ENCODE measurements around the gene SYNE1.

Gene SYNE1

DNA sequence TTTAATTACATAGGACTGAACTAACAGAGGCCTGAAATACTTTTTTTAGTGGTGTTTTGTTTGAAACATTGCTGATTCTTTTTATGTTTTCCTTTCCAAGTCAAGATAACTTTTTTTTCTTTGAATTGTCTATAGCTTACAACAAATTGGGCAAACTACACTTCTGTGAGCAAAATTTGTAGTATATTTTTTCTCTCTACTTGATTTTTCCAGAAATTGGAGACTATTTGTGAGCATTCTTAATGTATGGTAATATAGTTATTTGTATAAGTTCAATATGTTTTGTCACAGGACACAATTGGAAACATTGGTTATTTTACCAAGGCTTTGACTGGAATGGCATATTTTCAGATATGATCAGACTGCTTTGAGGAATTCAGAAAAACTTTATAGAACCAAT is 216.5 kb downstream of the SYNE1 start:
- no peak for DNase-seq (ENCODE audit: low spot score)

- no peak for DNase-seq (ENCODE audit: low spot score)
Measured at GRCh38 chr6:152418551-152418950, 218.6 kb downstream of the SYNE1 start.

DNA sequence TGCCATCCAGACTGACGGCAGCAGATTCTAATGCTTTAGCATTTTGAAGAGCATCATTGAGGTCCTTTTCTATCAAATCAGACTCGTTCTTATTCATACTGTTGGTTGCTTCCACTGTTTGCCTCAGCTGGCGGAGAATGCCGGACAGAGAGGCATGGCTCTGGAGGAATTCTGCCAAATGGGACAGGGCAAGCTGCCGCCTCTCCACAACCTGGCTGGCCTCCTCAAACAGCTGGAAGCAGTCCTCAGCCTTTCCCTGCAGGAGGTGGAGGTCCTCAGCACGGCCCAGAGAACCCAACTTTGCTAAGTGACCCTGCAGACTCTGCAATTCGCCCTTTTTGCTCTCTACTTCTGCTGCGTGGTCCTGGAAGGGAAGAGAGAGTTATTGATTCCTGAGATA is 220.5 kb downstream of the SYNE1 start:
- DNase-seq (ENCODE audit: low spot score) = no peak

DNA sequence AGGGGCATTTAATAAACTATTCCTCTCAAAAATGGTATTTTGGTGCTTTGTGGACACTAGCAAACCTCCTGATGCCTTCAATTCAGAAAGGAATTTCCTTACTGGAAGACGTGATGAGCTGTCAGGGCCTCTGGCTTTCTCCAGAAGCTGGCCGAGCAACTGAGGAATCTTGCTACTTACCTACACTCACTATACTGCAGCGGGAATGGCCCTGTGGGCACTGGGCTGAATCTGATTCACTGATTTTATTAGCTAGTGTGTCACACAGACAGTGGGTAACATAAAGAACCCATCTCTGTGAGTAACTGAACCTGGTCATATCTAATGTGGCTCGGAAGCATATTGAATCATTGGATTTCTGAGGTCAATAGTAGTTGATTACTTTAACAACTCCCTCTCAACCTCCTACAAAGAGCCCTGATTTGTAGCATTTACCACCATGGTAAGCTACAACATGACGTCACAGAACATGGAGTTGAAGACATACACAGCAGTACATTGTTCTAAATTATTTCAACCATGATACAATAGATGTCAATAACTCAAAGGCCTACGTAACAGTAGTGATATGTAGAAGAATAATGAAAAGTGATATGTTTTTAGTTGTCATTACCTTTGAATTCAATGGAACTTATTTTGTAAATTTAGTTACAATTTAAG is 232.1 kb downstream of the SYNE1 start:
- DNase-seq (ENCODE audit: low spot score) = no peak

- no peak for DNase-seq (ENCODE audit: low spot score)
Measured at GRCh38 chr6:152404086-152404857, 232.9 kb downstream of the SYNE1 start.

DNA sequence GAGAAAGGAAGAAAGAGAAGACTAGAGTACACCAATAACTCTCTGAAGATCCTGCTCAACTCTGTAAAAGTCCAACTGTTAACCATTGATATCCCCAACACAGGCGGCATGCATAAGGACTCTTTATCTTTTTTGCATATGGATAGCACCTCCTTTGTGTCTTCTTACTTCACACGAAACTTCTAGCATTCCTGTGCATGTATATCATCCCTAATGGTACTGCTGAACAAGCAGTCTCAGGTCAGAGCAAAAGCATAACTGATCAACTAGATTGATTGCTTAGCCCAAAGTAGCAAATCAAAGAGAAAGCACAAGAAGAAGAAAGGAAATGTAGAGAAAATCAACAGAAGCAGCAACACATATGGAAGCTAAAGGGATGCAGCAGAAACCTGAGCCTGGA is 234.4 kb downstream of the SYNE1 start:
- DNase-seq (ENCODE audit: low spot score) = no peak

- DNase-seq (ENCODE audit: low spot score) = no peak
Measured at GRCh38 chr6:152401978-152402377, 235.2 kb downstream of the SYNE1 start.

- no peak for DNase-seq (ENCODE audit: low spot score)
Measured at GRCh38 chr6:152399399-152399798, 237.8 kb downstream of the SYNE1 start.

GRCh38 chr6:152398993-152399392 is 238.2 kb downstream of the SYNE1 start:
- DNase-seq (ENCODE audit: low spot score) = no peak

DNA sequence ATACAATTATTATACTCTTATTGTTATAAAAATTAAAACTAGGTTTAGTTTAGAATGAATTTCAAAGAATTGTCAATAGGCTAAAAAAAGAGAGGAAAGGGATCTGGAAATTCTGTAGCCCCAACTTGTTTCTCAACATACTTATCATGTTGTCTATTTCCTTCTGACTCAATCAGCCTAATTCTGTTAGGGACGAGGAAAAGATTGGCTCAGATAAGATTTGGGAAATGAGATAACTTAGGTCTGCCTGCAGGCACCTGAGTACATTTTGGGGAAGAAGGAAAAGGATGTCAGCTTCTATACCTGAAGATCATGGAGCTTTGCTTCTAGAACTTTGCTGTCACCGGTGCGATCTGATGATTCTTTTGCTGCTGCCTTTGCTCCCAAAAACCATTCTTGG is 238.8 kb downstream of the SYNE1 start:
- DNase-seq (ENCODE audit: low spot score) = no peak

- no peak for DNase-seq (ENCODE audit: low spot score)
Measured at GRCh38 chr6:152394303-152394702, 242.9 kb downstream of the SYNE1 start.

DNA sequence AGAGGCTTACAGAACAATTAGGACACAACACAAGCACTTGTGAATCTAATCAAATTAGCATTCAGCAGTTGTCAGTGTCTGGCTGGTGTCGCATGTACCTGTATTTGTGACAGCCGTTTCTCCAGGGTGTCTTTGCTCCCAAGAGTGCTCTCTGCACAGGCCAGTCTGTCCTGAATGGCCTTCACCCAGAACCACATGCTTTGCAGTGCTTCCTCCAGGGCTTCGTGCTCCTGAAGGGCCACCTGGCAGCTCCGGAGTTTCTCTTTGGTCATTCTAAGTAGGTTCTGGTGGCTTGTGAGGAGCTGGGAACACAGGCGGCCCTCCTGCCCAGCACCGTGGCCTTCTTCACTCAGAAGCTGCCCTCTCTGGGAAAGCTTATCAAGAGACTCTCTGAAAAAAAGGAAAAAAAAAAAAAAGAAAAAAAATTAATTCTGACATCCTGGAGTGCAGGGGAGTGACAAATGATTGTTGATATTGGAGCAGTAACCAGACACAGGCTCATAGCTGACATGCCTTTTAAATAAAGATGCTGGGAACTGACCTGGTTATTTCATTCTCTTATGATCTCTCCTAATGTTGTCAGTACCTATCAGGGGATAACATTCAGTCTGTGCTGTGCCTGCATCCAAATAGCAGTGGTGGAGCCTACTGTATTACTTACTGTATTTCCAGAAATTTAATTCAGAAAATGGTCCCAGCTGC is 245.8 kb downstream of the SYNE1 start:
- DNase-seq (ENCODE audit: low spot score) = no peak

GRCh38 chr6:152387091-152387490 is 250.1 kb downstream of the SYNE1 start:
- DNase-seq (ENCODE audit: low spot score) = no peak

GRCh38 chr6:152386131-152386530 is 251.0 kb downstream of the SYNE1 start:
- DNase-seq (ENCODE audit: low spot score) = no peak

GRCh38 chr6:152380993-152381898 is 255.9 kb downstream of the SYNE1 start:
- no peak for DNase-seq (ENCODE audit: low spot score)

DNA sequence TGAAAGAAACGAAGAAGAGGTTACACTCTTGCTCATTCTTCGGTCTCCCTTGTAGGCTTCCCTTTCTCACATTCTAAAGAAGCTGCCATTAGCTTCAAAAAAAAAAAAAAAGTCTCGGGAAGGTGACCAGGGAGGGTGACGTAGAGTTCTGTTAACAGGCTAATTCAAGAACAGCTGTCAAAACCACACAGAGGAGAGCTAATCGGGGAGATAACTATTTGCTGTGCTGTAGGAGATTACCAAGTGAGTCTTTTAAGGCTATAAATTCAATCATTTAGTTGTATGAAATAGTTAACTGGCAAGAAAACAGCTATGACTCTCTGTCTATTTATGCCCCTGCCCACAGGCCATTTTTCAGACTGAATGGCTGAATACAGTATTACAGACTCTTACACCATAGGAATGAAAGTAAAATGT is 256.8 kb downstream of the SYNE1 start:
- no peak for DNase-seq (ENCODE audit: low spot score)

- no peak for DNase-seq (ENCODE audit: low spot score)
Measured at GRCh38 chr6:152379423-152379822, 257.7 kb downstream of the SYNE1 start.

DNA sequence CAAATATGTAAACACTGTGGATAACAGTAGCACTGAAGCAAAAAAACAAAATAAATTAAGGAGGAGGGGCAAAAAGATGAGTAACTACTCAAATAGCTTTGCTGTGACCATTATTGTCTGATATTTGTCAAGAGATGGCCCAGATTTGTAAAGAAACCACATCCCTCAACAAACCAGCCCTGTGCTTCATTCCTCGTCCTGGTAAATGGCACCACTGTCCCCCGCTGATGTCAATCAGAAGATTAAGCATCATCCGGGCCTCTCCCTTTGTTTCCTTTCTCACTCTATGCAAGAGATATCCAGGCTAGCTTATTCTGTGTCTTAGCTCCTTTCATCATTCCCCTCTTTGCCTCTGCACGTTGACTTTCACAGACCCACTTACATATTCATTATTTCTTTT is 259.0 kb downstream of the SYNE1 start:
- DNase-seq (ENCODE audit: low spot score) = no peak

GRCh38 chr6:152375197-152375596 is 262.0 kb downstream of the SYNE1 start:
- no peak for DNase-seq (ENCODE audit: low spot score)

DNA sequence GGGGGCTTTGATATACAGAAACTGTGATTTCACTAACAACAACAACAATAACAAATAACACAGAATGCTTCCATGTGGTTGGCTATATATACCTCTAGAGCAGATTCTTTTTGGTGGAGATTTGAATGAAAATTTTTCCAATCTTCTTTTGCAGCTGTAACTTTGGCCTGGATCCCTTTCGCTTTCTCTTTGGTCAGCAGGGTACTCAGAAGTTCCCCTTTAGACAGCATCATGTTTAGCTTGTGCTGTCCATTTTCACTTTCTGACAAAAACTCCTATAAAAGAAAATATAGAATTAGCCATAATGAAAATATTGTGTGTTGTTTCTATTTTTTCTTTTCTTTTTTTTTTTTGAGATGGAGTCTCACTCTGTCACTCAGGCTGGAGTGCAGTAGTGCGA is 264.2 kb downstream of the SYNE1 start:
- no peak for DNase-seq (ENCODE audit: low spot score)

DNA sequence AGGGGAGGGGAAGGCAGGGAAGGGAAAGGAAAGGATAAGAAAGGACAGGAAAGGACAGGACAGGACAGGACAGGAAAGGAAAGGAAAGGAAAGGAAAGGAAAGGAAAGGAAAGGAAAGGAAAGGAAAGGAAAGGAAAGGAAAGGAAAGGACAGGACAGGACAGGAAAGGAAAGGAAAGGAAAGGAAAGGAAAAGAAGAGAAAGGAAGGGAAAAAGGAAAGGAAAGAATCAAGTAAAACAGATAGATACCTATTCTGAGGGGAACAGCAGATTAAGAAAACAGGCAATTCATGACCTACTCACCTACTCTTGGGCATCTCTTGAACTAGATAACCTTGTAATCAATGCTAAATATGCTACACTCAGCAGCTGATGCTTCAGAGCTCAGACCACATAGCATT is 265.4 kb downstream of the SYNE1 start:
- no peak for DNase-seq (ENCODE audit: low spot score)

Measured in germinal center (tissue), 1 donor.